Epidermal melanocyte (primary cell): ENCODE results near the gene NUDC.

Experiments used
- DNase-seq: peaks from one replicate; pipeline ENCODE4 v3.0.0; 2011; ENCODE audit warnings: low spot score; ENCODE audit not compliant: insufficient read length

NUDC gene

DNA sequence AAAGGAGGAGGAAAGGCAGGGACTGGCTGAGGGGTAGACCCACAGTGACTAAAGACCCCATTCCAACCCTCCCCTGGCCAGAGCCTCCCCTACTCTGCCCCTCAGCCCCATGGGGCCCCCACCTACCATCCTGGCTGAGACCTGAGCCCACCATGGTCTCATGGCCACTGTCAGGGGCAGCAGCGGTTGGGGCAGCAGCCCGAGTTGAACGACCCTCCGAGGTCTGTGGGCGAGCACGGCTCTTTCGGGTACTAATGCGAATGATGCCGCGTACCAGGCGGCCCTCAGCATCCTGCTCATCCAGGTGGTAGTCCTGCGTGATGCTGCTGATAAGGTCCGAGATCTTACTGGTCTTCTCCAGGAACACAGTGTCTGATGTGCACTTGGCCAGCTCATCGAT is 29.7 kb downstream of the NUDC start:
- no peak for DNase-seq

DNA sequence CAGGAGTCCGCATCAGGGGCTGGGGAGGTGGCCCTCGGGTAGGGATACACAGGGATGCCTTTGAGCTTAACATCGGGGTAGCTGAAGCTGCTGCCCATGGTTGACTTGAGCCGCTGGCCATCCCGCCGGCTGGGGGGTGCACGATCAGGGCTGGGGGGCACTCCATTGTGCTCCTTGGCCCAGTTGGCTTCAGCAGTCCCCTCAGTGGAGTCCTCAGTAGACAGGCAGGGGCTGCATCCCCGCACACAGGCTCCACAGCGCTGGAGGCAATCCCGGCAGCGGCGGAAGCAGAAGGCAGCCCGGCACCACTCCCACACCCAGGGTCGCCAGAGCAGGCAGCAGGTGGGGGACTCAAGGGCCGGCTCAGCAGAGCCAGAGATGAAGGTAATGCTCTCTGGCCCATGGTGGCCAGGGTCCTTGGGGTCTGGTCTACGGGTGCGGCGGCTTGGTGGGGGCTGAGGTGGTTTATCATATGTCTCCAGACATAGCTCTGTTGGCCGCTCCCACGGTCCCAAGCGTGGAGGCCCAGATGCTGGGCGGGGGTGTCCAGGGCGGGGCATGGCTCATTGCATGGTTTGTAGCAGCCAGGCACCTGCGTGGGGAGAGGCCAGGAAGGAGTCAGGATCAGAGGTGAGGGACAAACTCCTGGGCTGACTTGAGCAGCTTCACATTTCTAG is 30.4 kb downstream of the NUDC start:
- no peak for DNase-seq

DNA sequence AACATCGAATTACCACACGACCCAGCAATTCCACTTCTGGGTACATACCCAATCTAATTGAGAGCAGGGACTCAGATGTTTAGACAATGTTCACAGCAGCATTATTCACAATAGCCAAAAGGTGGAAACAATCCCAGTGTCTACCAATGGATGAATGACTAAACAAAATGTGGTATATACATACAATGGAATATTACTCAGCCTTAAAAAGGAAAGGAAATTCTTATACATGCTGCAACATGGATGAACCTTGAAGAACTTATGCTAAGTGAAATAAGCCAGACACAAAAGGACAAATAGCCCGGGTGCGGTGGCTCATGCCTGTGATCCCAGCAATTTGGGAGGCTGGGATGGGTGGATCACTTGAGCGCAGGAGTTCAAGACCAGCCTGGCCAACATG is 31.8 kb downstream of the NUDC start:
- no peak for DNase-seq

DNA sequence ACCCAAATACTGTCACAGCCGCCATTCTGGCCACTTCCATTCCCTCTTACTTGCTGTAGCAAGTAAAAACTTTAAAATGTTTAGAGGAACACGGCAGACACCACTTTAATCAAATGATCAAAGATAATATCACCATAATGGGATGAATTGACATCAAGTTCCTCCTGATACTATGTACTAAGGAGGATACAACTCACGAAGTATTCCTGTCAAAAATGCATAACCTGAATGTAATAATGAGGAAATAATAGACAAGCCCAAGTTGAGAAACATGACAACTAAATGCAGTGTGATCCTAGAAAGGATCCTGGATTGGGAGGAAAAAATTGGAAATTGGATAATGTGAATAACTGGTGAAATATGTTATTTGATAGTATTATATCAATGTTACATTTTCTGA is 34.8 kb downstream of the NUDC start:
- no peak for DNase-seq

DNA sequence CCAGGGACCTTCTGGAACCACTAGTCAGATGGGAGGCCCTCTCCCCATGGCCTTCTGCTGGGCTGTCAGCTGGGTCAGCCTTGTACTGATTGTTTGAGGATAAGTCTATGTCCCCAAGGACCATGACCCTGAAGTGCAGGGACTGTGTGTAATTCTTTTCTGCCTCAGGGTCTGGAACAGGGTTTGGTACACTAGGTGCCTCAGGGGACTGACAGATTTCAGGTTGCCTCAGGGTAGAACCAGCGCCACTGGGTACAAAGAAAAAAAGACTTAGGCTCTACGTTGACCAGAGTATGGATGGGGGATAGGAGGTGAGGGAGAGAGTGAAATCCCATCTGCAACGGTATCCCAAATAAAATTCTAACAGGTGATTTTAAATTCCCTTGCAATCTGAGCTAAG is 35.8 kb downstream of the NUDC start:
- no peak for DNase-seq

DNA sequence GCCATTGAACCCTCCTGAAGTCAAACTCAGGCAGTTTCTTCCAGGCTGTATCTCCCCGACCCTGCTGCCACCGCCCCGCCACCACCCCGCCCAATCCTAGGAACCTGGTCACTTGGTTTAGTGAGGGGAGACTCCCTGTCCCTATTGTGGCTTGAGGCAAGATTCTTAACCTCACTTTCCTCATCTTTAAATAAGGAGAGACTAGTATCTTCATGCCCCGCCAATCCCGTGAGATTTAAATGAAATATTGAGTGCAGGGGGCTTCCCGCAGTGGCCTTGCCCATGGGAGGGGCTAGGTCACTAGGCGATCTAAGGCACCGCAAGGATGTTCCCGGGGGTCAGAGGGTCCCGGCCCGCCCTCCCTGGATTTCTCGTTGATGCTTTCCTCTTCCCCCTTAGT is 37.7 kb downstream of the NUDC start:
- DNase-seq: no peak

DNA sequence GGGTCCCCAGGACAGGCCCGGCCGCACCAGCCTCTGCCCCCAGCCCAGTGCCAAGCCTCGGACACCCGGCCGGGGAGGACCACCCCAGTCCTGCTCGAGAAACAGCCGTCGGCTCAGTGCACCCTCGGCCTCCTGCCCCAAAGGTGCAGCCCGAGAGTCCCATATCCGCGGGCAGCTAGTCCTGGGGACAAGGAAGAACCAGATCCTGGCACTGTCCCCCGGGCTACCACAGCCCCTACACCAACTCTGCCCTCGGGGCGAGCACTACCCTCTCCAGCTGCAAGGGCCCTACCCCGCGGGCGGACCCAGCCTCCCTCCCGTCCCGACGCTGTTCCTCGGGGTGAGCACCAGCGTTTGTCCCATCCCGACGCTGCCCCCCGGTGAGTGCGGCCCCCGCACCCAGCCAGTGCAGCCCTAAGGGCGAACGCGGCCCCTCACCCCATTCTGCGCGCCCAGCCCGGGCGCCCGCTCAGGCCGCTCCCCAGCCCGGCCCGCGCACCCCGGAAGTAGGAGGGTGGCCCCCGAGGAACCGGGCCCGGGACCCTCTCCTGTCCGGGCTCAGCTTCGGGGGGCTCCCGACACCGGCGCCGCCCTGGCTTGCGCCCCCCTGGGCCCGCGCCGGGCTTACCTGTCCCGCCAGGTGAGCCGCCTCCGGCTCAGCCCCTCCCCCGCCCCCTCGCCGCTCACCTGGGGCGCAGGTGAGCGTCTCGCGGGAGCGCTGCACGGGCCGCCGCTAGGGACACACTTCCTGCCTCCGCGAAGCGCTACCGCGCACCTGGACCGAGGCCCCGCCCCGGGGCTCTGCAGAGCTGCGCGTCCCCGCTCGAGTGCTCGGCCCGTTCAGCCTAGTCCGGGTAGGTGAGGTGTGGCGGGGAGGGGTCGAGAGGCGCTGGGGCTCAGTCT is 38.4 kb downstream of the NUDC start, which contains the start of gene KDF1:
Gene KDF1, minus strand, starts transcription at position 747 of the 903 bp plus-strand sequence. CDS start 8,088 bp downstream, outside the sequence.
- DNase-seq: no peak

DNA sequence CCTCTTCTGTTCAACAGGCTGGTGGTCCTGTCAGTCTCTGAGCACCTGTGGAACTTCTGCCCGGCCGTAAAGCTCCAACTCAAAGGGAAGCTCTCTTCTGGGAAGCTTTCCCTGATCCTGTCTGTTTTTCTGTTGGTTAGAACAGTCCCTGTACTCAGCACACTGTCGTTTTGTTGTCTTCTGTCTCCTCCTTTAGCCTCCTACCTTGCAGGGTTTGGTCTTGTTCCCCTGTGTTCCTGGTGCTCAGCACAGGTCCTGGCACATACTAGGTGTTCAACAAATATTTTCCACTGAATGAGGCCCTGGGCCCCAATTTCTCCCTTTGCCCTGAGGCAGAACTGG is 39.1 kb downstream of the NUDC start:
- no peak for DNase-seq

DNA sequence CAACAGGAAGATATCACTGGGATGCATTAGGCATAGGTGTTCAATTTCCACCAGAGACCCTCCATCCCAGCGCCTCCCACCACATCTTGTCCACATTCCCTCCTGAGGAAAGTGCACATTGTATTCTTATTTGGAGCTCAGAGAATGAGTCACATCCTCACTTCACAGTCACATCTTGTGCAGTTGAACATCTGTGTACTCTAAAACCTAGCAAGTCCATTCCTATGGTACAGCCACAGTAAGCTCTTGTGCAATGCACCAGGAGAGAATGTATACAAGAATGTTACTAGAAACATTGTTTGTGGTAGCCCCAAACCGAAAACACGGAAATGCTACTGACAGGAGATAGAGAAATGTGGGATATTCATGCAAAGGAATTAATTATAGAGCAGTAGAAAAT is 40.3 kb downstream of the NUDC start:
- peak; percentile 45 for DNase-seq

DNA sequence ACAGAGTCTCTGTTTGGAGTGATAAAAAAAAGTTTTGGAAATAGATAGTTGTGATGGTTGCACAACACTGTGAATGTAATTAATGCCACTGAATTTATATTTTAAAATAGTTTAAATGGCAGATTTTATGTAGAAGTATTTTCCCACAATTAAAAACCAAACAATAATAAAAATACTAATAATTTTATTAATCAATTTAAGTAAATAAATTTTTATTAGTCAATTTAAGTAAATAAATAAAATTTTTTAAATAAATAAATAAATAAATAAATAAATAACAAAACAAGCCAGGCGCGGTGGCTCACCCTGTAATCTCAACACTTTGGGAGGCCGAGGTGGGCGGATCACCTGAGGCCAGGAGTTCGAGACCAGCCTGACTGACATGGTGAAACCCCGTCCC is 43.7 kb downstream of the NUDC start:
- DNase-seq: no peak

DNA sequence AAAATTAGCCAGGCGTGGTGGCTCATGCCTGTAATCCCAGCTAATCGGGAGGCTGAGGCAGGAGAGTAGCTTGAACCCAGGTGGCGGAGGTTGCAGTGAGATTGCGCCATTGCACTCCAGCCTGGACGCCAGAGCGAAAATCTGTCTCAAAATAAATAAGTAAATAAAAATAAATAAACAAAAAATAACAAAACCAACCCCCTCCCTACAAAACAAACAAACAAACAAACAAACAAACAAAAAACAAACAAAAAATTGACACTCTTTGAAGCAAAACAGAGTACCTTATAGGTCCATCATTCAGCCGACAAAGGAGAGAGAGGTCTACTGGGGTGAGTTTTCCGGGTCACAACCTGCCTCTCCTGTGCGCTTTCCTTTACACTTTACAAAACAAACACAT is 44.1 kb downstream of the NUDC start:
- no peak for DNase-seq

DNA sequence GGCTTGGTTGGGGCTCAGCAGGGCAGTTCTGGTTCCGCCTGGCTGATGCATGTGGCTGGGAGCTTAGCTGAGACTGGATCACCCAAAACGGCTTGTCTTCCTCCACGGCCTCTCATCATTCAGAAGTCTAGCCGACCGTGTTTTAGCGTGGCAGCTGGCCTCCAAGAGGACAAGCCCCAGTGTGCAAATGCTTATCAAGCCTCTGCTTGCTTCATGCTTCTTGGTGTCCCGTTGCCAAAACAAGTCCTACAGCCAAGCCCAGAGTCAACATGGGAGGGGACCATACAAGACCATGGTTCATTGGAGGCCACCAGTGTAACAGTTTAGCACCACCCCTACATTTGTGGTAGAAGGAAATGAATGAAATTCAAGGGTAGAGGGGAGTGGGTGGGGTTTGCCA is 49.3 kb downstream of the NUDC start:
- no peak for DNase-seq

DNA sequence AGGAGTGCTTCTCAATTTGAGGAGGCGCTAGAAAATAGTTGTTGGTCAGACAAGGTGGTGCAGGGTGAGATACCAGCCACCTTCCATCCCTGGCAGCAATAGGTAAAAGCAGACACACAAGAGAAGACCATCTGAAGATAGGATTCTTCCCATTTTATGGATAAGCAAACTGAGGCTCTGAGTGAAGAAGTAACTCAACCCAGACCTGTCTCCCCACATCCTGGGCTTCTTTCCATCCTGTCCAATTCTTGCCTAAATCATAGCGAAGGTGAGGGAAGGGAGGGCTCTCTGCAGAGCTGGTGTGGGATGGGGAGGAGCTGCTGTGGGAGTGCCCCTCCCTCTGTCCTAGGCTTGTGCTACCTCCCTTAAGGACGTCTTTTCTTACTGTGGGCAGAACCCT is 50.0 kb downstream of the NUDC start:
- no peak for DNase-seq

DNA sequence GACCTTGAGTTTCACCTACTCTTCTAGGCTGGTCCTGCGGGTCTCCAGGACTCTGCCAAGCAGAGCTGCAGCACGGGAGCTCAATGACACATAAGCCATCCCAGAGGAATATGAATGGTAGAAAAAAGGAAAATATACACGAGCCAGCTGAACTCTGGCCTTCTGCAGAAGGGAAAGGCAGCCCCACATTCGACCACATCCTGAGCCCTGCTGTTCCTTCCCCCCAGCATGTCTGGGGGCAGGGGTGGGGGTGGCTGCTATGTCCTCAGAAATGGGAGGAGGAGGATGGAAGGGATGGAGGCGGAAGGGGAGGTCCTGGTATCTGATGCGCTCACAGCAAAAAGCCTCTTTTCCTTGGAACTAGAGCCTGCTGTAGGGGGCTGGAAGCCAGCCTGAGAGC is 50.8 kb downstream of the NUDC start:
- DNase-seq: no peak

DNA sequence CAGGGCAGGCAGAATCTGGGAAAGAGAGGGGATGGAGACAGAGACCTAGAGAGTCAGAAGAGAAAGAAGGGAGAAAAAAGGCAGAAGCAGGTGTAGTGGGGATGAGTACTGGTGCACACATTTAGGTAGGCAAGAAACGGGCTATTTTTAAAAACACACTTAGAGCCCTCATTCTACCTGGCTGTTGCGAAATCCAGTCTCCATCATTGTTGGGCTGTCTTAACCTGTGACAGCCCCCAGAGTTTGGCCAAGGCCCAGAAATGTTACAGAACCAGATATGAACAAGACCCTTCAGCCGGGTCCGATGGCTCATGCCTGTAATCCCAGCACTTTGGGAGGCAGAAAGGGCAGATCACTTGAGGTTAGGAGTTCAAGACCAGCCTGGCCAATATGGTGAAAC is 51.3 kb downstream of the NUDC start:
- DNase-seq: no peak

DNA sequence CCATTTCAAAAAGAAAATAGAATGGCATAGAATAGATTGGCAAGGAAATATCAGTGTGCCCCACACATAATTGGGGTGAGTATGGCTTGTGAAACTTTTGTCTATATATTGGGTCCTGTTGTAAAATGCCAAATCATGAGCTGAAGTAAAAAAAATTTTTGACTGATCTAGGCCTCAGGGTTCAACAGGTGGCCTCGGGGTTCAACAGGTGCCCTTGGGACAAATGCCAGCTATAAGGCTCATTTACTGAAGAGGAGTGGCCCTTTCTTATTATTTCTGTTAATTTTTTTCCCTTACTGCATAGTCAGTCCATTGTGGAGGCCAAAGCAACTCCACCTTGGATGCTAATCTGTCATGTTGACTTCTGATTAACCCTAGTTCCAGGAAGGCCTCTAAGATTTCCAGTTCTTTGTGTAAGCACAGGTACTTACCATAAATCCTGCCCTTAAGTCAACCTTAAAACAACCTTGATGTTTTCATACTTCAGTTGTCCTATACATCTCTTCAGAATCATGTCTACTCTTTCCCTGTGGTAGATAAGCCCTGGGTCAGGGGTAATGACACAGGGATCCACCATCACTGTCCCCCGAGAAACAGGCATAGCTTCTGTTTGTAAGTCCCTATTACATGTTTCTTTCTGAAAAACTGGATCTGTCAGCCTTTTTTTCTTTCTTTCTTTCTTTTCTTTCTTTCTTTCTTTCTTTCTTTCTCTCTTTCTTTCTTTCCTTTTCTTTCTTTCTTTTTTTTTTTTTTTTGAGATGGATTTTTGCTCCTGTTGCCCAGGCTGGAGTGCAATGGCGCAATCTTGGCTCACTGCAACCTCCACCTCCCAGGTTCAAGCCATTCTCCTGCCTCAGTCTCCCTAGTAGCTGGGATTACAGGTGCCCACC is 55.3 kb downstream of the NUDC start:
- no peak for DNase-seq

DNA sequence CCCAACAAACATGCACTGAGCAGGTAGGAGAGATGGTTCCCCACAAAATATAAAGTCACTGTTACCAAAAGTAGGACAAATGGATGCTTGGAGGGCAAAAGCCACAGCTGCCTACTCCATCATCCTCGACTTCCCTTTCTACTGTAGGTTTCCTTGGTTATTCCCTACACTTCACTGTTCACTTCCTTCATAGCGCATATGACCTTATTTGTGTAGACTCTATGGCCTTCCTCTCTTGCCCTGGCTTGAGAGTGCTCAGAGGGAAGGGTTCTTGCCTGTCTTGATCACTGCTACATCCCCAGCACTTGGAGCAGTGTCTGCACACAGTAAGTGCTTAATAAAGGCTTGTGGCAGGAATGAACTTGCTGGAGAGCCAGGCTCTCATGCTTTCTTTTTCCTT is 57.4 kb downstream of the NUDC start:
- DNase-seq: no peak

DNA sequence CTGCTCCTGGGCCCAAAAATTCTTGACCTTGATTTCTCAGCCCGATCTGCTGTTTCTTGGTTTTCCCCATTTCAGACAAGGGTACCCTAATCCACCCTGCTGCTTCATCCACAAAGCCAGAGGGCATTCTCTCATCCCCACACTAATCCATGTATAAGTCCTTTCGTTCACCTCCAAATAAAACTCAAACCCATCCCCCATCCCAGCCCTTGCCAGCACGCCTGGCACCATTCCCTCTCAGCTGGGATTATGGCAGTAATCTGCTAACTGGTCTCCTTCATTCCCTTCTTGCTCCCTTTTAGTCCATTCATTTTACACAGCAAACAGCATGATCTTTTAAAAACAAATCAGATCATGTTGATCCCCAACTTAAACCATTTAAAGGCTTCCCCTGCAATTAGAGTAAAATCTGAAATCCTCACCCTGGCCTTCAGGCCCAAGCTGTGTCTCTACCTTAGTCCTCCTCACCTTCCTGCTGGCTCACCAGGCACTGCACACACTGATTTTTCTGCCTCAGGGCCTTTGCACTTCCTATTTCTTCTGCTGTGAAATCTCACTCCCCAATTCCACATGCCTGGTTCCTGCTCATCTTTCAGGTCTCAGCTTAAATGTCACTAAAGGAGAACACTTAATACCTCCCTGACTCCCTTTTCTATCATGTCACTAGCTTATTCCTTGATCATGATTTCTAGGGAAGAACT is 59.8 kb downstream of the NUDC start:
- DNase-seq: no peak

DNA sequence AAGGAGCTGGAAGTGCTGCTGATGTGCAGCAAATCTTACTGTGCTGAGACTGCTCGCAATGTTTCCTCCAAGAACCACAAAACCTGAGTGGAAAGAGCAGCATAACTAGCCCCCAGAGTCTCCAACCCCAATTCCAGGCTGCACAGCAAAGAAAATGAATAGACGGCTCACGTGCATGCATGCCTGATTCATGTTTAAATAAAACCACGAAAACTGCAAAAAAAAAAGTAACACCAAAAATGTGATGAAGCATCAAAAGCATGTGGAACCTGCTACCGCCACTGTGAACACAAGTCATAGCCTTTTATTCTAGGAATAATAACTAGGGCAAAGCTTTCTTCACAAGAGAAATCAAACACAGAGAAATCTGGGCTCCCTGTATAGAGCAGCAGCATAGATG is 62.3 kb downstream of the NUDC start:
- no peak for DNase-seq

DNA sequence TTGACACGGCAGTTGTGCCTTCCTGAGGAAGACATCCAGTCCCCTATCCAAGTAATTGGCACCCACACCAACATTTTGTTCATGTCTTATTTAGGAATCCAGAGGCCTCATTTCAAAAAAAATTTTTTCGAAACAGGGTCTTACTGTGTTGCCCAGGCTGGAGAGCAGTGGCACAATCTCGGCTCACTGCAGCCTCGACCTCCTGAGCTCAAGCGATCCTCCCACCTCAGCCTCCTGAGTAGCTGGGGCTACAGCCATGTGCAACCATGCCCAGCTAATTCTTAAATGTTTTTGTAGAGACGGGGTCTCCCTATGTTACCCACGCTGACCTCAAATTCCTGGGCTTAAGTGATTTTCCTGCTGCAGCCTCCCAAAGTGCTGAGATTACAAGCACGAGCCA is 62.7 kb downstream of the NUDC start:
- DNase-seq: no peak

DNA sequence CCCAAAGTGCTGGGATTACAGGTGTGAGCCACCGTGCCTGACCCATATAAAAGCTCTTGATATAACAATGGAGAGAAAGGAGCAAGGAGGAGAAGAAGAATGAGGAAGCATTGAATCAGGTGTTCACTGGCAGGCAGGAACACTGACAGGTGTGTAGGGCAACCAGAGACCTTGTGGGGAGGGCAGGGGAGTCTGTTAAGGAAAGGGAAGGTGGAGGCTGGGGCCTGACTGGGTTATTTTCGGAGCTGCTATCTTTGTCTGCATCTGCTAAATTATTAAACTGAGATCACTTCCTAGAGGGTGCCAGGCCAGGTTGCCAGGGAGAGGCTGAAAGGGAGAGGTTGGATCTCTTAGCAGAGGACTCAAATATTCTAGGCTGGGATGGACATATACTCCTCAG is 65.1 kb downstream of the NUDC start:
- DNase-seq: no peak
